HG03520 (cell line): ENCODE measurements around the gene PCDHGB7.
"Not testable (repeated sequence)": the region's sequence is repeated elsewhere in the genome, so short reads cannot be mapped to it uniquely, and the experiment has no call there.

ENCODE experiments used
- ATAC-seq: cut with Tn5 transposase; IDR thresholded peaks from one replicate; pipeline ENCODE4 v1.9.1; 2021; ENCODE audit warnings: mild to moderate bottlenecking, moderate library complexity; ENCODE audit not compliant: unreplicated experiment

PCDHGB7 gene

DNA sequence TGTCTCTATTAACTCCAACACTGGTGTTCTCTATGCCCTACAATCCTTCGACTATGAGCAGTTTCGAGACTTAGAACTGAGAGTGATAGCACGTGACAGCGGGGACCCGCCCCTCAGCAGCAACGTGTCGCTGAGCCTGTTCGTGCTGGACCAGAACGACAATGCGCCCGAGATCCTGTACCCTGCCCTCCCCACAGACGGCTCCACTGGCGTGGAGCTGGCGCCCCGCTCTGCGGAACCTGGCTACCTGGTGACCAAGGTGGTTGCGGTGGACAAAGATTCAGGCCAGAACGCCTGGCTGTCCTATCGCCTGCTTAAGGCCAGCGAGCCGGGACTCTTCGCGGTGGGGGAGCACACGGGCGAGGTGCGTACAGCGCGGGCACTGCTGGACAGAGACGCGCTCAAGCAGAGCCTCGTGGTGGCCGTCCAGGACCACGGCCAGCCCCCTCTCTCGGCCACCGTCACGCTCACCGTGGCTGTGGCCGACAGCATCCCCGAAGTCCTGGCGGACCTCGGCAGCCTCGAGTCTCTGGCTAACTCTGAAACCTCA is 5.3 kb downstream of the PCDHGB7 start:
- ATAC-seq = no peak

DNA sequence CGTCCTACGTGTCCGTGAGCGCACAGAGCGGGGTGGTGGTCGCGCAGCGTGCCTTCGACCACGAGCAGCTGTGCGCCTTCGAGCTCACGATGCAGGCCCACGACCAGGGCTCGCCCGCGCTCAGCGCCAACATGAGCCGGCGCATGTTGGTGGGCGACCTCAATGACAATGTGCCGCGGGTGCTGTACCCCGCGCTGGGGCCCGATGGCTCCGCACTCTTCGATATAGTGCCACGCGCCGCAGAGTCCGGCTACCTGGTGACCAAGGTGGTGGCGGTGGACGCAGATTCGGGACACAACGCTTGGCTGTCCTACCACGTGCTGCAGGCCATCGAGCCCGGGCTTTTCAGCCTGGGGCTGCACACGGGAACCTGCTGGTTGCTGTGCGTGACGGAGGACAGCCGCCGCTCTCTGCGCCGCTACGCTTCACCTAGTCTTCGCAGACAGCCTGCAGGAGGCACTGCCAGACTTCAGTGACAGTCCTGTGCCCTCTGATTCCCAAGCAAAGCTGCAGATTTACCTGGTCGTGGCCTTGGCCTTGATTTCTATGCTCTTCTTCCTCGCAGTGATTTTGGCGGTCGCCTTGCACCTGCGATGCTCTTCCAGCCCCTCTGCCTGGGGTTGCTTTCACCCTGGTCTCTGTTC is 10.4 kb downstream of the PCDHGB7 start:
- no peak for ATAC-seq

DNA sequence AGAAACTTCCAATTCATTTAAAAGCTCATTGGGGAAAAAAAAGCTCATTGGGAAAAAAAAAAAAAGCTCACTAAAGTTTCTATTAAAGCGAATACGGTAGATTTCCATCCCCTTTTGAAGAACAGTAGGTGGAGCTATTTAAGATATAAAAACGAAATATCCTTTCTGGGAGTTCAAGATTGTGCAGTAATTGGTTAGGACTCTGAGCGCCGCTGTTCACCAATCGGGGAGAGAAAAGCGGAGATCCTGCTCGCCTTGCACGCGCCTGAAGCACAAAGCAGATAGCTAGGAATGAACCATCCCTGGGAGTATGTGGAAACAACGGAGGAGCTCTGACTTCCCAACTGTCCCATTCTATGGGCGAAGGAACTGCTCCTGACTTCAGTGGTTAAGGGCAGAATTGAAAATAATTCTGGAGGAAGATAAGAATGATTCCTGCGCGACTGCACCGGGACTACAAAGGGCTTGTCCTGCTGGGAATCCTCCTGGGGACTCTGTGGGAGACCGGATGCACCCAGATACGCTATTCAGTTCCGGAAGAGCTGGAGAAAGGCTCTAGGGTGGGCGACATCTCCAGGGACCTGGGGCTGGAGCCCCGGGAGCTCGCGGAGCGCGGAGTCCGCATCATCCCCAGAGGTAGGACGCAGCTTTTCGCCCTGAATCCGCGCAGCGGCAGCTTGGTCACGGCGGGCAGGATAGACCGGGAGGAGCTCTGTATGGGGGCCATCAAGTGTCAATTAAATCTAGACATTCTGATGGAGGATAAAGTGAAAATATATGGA is 13.0 kb downstream of the PCDHGB7 start, which contains the start of gene PCDHGA12:
TSS of gene PCDHGA12 (plus strand) at position 176 of the 782 bp plus-strand sequence. CDS start at position 429, 253 bp downstream.
- ATAC-seq = peak; percentile 85

DNA sequence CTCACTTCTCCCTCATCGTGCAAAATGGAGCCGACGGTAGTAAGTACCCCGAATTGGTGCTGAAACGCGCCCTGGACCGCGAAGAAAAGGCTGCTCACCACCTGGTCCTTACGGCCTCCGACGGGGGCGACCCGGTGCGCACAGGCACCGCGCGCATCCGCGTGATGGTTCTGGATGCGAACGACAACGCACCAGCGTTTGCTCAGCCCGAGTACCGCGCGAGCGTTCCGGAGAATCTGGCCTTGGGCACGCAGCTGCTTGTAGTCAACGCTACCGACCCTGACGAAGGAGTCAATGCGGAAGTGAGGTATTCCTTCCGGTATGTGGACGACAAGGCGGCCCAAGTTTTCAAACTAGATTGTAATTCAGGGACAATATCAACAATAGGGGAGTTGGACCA is 13.8 kb downstream of the PCDHGB7 start:
- no peak for ATAC-seq

DNA sequence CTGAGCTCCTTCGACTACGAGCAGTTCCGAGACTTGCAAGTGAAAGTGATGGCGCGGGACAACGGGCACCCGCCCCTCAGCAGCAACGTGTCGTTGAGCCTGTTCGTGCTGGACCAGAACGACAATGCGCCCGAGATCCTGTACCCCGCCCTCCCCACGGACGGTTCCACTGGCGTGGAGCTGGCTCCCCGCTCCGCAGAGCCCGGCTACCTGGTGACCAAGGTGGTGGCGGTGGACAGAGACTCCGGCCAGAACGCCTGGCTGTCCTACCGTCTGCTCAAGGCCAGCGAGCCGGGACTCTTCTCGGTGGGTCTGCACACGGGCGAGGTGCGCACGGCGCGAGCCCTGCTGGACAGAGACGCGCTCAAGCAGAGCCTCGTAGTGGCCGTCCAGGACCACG is 14.8 kb downstream of the PCDHGB7 start:
- ATAC-seq = not testable (repeated sequence)

DNA sequence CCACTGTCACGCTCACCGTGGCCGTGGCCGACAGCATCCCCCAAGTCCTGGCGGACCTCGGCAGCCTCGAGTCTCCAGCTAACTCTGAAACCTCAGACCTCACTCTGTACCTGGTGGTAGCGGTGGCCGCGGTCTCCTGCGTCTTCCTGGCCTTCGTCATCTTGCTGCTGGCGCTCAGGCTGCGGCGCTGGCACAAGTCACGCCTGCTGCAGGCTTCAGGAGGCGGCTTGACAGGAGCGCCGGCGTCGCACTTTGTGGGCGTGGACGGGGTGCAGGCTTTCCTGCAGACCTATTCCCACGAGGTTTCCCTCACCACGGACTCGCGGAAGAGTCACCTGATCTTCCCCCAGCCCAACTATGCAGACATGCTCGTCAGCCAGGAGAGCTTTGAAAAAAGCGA is 15.2 kb downstream of the PCDHGB7 start:
- not testable (repeated sequence) for ATAC-seq

DNA sequence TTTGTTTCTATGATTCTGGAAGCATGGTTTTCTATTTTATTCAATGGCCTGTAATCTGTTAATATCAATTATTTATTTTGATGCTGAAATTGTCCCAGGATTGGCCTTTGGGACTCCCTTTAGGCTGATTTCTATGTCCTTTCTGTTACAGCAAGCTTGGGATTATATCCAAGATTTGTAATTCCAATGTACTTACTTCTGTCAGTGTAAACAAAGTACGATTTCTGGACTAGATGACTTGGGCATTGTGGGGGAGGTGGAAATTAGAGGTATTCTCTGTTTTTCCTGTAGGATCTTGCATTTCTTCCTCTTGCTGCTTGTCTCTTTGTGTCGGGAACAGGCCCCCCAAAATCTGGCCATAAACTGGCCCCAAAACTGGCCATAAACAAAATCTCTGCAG is 16.5 kb downstream of the PCDHGB7 start:
- ATAC-seq = no peak

DNA sequence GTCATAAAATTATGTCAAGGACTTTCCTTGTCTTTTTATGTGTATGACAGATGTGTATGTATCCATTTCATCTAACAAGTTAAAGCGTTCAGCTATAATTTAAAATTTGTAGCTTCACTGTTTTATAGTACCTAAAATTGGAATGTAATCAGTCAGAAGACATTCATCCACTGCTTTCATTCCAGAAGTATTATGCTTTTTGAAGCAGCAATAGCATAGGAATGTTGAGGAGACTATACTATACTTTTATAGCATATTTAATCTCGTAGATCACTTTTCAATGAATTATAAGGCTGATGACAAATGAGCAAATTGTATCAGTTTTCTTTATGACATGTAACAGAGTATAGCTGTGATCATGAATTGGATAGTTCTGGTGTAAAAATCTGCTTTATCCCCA is 19.7 kb downstream of the PCDHGB7 start:
- ATAC-seq = no peak

DNA sequence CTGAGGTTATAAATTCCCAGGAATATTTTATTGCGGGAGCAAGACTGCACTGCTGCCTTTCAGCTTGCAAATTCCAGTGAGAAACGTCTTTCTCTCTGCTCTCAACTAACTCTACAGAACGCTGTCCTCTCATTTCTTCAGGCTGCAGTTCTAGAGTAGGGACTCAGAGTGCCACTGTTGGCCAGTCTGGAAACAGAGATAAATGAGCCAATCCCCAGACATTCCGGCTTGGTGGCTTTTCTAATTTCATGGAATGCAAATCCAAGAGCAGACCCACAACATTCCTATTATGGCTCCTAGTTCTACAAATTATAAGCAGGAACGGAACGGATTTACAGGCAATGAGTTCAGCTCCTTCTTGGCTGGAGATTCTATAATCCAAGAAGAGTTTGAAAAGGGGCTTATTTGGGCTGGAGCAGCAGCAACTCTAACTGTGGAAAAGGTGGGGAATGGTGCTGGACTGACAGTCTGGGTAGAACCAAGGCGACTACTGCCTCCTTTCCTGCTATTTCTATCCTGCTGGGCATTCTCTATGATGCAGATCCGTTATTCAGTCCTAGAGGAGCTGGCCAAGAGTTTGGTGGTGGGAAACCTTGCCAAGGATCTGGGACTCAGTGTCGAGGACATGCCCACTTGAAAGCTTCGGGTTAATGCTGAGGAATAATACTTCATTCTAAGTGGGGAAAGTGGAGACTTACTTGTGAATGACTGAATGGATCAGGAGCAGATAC is 22.1 kb downstream of the PCDHGB7 start:
- no peak for ATAC-seq

DNA sequence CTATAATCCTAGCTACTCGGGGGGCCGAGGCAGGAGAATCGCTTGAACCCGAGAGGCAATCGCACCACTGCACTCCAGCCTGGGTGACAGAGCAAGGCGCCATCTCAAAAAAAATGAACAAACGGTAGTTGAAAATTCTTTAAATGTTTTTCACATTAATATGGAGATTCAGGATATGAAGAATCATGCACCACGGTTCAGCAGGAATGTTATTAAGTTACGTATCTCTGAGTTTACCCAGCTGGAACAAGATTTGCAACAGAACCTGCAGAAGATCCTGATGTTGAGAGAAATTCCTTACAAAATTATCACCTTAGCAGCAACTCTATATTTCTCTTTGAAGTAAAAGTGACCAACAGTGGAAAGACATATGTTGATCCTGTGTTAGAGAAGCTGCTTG is 22.9 kb downstream of the PCDHGB7 start:
- no peak for ATAC-seq

DNA sequence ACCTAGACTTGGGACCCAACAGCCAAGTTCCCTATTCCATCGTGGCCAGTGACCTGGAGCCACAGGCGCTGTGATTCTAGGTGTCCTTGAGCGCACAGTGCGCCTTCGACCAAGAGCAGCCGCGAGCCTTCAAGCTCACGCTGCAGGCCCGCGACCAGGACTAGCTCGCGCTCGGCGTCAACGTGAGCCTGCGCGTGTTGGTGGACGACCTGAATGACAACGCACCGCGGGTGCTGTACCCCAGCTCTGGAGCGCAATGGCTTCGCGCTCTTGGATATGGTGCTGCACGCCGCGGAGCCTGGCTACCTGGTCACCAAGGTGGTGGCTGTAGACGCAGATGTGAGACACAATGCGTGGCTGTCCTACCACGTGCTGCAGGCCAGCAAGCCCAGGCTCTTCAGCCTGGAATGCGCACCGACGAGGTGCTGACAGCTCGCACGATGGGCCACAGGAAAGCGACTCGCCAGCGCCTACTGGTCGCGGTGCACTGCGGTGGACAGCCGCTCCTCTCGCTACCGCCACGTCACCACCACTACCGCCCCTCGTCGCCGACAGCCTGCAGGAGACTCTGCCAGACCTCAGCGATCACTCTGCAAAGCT is 24.2 kb downstream of the PCDHGB7 start:
- no peak for ATAC-seq

DNA sequence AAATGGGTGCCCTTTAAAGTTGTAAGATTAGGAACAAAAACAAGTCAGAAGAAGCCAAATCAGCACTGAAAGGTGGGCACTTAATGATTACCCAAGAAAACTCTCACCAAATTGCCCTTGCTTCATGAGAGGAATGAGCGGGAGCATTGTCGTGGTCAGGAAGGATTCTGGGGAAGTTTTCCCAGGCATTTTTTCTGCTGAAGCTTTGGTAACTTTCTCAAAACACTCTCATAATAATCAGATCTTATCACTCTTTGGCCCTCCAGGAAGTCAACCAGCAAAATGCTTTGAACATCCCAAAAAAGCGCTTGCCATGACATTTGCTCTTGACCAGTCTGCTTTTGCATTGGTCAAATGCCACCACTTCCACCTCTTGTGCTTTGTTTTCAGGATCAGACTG is 47.9 kb downstream of the PCDHGB7 start:
- no peak for ATAC-seq
